HG02885 (cell line): ENCODE measurements around the gene SIAH3.
"Not testable (repeated sequence)": the region's sequence is repeated elsewhere in the genome, so short reads cannot be mapped to it uniquely, and the experiment has no call there.

Experiments used
- ATAC-seq: cut with Tn5 transposase; IDR thresholded peaks from one replicate; pipeline ENCODE4 v1.9.1; 2021; ENCODE audit warnings: mild to moderate bottlenecking; ENCODE audit not compliant: unreplicated experiment, poor library complexity

Gene SIAH3

GRCh38 chr13:45851171-45851921 lies at the start of gene SIAH3:
Gene SIAH3, minus strand, starts transcription at chr13:45851753. Its CDS starts 124 bp downstream, at chr13:45851629.
- no peak for ATAC-seq

- ATAC-seq = no peak
Measured at GRCh38 chr13:45899406-45899805, 47.9 kb upstream of the SIAH3 start.

- no peak for ATAC-seq
Measured at GRCh38 chr13:45897562-45897961, 46.0 kb upstream of the SIAH3 start.

GRCh38 chr13:45896285-45896684 lies 44.7 kb upstream of the SIAH3 start:
- no peak for ATAC-seq

- no peak for ATAC-seq
Measured at GRCh38 chr13:45895881-45896280, 44.3 kb upstream of the SIAH3 start.

GRCh38 chr13:45892513-45892912 lies 41.0 kb upstream of the SIAH3 start:
- no peak for ATAC-seq

GRCh38 chr13:45889590-45890243 lies 38.2 kb upstream of the SIAH3 start:
- ATAC-seq = no peak

- no peak for ATAC-seq
Measured at GRCh38 chr13:45886466-45886865, 34.9 kb upstream of the SIAH3 start.

GRCh38 chr13:45885194-45885593 lies 33.6 kb upstream of the SIAH3 start:
- no peak for ATAC-seq

- no peak for ATAC-seq
Measured at GRCh38 chr13:45882626-45883025, 31.1 kb upstream of the SIAH3 start.

- ATAC-seq = no peak
Measured at GRCh38 chr13:45881353-45881752, 29.8 kb upstream of the SIAH3 start.

- ATAC-seq = no peak
Measured at GRCh38 chr13:45880242-45880641, 28.7 kb upstream of the SIAH3 start.

GRCh38 chr13:45879666-45880065 lies 28.1 kb upstream of the SIAH3 start:
- ATAC-seq = no peak

- ATAC-seq = no peak
Measured at GRCh38 chr13:45878966-45879365, 27.4 kb upstream of the SIAH3 start.

GRCh38 chr13:45876781-45877180 lies 25.2 kb upstream of the SIAH3 start:
- ATAC-seq = no peak

- ATAC-seq = no peak
Measured at GRCh38 chr13:45875951-45876350, 24.4 kb upstream of the SIAH3 start.

GRCh38 chr13:45873491-45874325 lies 22.2 kb upstream of the SIAH3 start:
- ATAC-seq = no peak

GRCh38 chr13:45872566-45872965 lies 21.0 kb upstream of the SIAH3 start:
- no peak for ATAC-seq

- ATAC-seq = not testable (repeated sequence)
Measured at GRCh38 chr13:45871201-45871600, 19.6 kb upstream of the SIAH3 start.

- ATAC-seq = no peak
Measured at GRCh38 chr13:45870232-45870631, 18.7 kb upstream of the SIAH3 start.

- ATAC-seq = no peak
Measured at GRCh38 chr13:45865414-45865813, 13.9 kb upstream of the SIAH3 start.
